ENCODE data around the gene DNAJC24.

The DNAJC24 gene

DNA sequence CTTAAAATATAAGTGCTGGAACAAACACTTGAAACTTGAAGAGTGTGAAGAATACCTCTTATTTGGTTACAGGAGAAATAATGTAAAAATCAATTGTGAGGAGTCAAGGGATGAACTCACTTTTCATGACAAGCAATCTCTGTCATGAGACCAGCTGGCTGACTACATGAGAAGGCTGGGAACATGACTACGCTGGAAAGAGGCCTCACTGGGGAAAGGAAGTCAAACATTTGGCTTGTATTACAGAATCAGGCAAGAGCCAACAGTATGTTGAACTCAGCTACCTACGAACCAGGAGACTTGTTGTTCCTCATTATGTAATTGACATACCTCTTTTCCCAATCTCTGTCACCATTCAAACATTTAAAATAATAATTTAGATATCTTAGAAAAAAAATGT lies 14.5 kb upstream of the DNAJC24 start:
- no peak for DNase-seq (ENCODE audit: low read depth, low spot score)
- H3K9me3 ChIP-seq (ENCODE audit: control insufficient read depth, insufficient read depth, low read length), result no peaks in the 10 kb centered on the region
- no CpG with 5 or more reads among the region's 2 CpGs for WGBS (ENCODE audit: insufficient coverage, insufficient read length)
- no peaks in the 10 kb centered on the region for H3K36me3 ChIP-seq (ENCODE audit: control insufficient read depth, insufficient read depth, low read length)
- H3K27me3 ChIP-seq (ENCODE audit: control insufficient read depth, insufficient read depth, low read length), result no peaks in the 10 kb centered on the region
- H3K27ac ChIP-seq (ENCODE audit: low read length), result no peak overlapping the region
- H3K4me3 ChIP-seq (ENCODE audit: low read length), result no peak overlapping the region
- no peaks in the 10 kb centered on the region for H3K4me1 ChIP-seq (ENCODE audit: control insufficient read depth, insufficient read depth, low read length)

- Histone ChIP-seq H3K27me3 (ENCODE audit: control insufficient read depth, insufficient read depth, low read length) (no peaks in the 10 kb centered on the region), H3K36me3 (ENCODE audit: control insufficient read depth, insufficient read depth, low read length) (no peaks in the 10 kb centered on the region), H3K4me1 (ENCODE audit: control insufficient read depth, insufficient read depth, low read length) (no peaks in the 10 kb centered on the region), H3K4me3 (ENCODE audit: low read length) (no peak overlapping the region), H3K27ac (ENCODE audit: low read length) (no peak overlapping the region), H3K9me3 (ENCODE audit: control insufficient read depth, insufficient read depth, low read length) (no peaks in the 10 kb centered on the region)
- DNase-seq (ENCODE audit: low read depth, low spot score), result no peak
- no CpG with 5 or more reads among the region's 5 CpGs for WGBS (ENCODE audit: insufficient coverage, insufficient read length)
Measured at GRCh38 chr11:31355817-31356216, 13.8 kb upstream of the DNAJC24 start.

GRCh38 chr11:31361743-31362142 lies 7.9 kb upstream of the DNAJC24 start:
- Histone ChIP-seq H3K36me3 (ENCODE audit: control insufficient read depth, insufficient read depth, low read length) (no peaks in the 10 kb centered on the region), H3K27me3 (ENCODE audit: control insufficient read depth, insufficient read depth, low read length) (no peaks in the 10 kb centered on the region), H3K27ac (ENCODE audit: low read length) (no peak overlapping the region), H3K4me3 (ENCODE audit: low read length) (no peak overlapping the region), H3K4me1 (ENCODE audit: control insufficient read depth, insufficient read depth, low read length) (no peaks in the 10 kb centered on the region), H3K9me3 (ENCODE audit: control insufficient read depth, insufficient read depth, low read length) (no peaks in the 10 kb centered on the region)
- no CpG with 5 or more reads among the region's 4 CpGs for WGBS (ENCODE audit: insufficient coverage, insufficient read length)
- DNase-seq (ENCODE audit: low read depth, low spot score), result no peak

DNA sequence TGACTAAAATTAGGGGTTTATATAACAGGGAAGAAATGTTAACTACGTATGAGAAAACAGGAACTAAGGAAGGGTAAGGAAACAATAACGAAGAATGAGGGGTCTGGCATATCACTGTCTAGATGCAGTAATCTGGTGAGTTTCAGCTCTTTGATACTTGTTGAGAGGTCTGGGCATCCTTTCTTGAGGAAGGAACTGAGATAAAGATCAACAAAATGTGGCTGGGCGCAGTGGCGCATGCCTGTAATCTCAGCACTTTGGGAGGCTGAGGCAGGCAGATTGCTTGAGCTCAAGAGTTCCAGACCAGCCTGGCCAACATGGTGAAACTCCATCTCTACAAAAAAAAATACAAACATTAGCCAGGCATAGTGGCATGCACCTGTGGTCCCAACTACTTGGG lies 2.9 kb upstream of the DNAJC24 start:
- H3K27me3 ChIP-seq (ENCODE audit: control insufficient read depth, insufficient read depth, low read length), result no peaks in the 10 kb centered on the region
- H3K4me1 ChIP-seq (ENCODE audit: control insufficient read depth, insufficient read depth, low read length), result no peaks in the 10 kb centered on the region
- DNase-seq (ENCODE audit: low read depth, low spot score), result no peak
- WGBS (ENCODE audit: insufficient coverage, insufficient read length), result no CpG with 5 or more reads among the region's 4 CpGs
- H3K4me3 ChIP-seq (ENCODE audit: low read length), result no peak overlapping the region
- no peaks in the 10 kb centered on the region for H3K36me3 ChIP-seq (ENCODE audit: control insufficient read depth, insufficient read depth, low read length)
- no peak overlapping the region for H3K27ac ChIP-seq (ENCODE audit: low read length)
- no peaks in the 10 kb centered on the region for H3K9me3 ChIP-seq (ENCODE audit: control insufficient read depth, insufficient read depth, low read length)

DNA sequence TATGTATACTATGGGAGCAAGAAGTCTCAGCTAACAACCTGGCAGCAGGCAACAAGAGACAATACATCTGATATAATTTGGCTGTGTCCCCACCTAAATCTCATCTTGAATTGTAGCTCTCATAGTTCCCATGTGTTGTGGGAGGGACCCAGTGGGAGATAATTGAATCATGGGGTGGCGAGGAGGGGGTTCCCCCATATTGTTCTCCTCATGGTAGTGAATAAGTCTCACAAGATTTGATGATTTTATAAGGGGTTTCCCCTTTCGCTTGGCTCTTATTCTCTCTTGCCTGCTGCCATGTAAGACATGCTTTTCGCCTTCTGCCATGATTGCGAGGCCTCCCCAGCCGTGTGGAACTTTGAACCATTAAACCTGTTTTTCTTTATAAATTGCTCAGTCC lies 6.2 kb downstream of the DNAJC24 start:
- Histone ChIP-seq H3K27ac (ENCODE audit: low read length) (no peak overlapping the region), H3K36me3 (ENCODE audit: control insufficient read depth, insufficient read depth, low read length) (no peaks in the 10 kb centered on the region), H3K9me3 (ENCODE audit: control insufficient read depth, insufficient read depth, low read length) (no peaks in the 10 kb centered on the region), H3K27me3 (ENCODE audit: control insufficient read depth, insufficient read depth, low read length) (no peaks in the 10 kb centered on the region), H3K4me3 (ENCODE audit: low read length) (no peak overlapping the region), H3K4me1 (ENCODE audit: control insufficient read depth, insufficient read depth, low read length) (no peaks in the 10 kb centered on the region)
- no CpG with 5 or more reads among the region's 5 CpGs for WGBS (ENCODE audit: insufficient coverage, insufficient read length)
- DNase-seq (ENCODE audit: low read depth, low spot score), result no peak

- no peak for DNase-seq (ENCODE audit: low read depth, low spot score)
- Histone ChIP-seq H3K27me3 (ENCODE audit: control insufficient read depth, insufficient read depth, low read length) (no peaks in the 10 kb centered on the region), H3K9me3 (ENCODE audit: control insufficient read depth, insufficient read depth, low read length) (no peaks in the 10 kb centered on the region), H3K27ac (ENCODE audit: low read length) (no peak overlapping the region), H3K4me1 (ENCODE audit: control insufficient read depth, insufficient read depth, low read length) (no peaks in the 10 kb centered on the region), H3K4me3 (ENCODE audit: low read length) (no peak overlapping the region), H3K36me3 (ENCODE audit: control insufficient read depth, insufficient read depth, low read length) (no peaks in the 10 kb centered on the region; the same call in 1 of the 2 replicates)
- no CpG with 5 or more reads among the region's 1 CpG for WGBS (ENCODE audit: insufficient coverage, insufficient read length)
Measured at GRCh38 chr11:31383116-31383515, 13.5 kb downstream of the DNAJC24 start.

DNA sequence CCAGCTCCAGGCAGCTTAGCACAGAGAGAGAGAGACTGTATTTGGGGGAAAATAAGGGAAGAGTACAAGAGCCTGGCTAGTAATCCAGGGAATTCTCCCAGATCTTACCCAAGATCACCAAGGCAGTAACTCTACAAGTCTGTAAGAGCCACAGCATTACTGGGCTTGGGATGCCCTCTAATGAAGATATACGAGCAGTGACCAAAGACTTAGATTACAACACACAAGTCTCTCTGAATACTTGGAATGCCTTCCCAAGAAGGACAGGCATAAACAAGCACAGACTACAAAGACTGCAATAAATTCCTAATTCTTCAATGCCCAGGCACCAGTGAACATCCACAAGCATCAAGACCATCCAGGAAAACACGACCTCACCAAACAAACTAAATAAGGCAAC lies 17.7 kb downstream of the DNAJC24 start:
- no peaks in the 10 kb centered on the region for H3K4me1 ChIP-seq (ENCODE audit: control insufficient read depth, insufficient read depth, low read length)
- no peaks in the 10 kb centered on the region; the same call in 1 of the 2 replicates for H3K36me3 ChIP-seq (ENCODE audit: control insufficient read depth, insufficient read depth, low read length)
- H3K27me3 ChIP-seq (ENCODE audit: control insufficient read depth, insufficient read depth, low read length), result no peaks in the 10 kb centered on the region
- no peak overlapping the region for H3K27ac ChIP-seq (ENCODE audit: low read length)
- H3K9me3 ChIP-seq (ENCODE audit: control insufficient read depth, insufficient read depth, low read length), result no peaks in the 10 kb centered on the region
- DNase-seq (ENCODE audit: low read depth, low spot score), result no peak
- no CpG with 5 or more reads among the region's 2 CpGs for WGBS (ENCODE audit: insufficient coverage, insufficient read length)
- no peak overlapping the region for H3K4me3 ChIP-seq (ENCODE audit: low read length)

- H3K4me3 ChIP-seq (ENCODE audit: low read length), result no peak overlapping the region
- no peaks in the 10 kb centered on the region for H3K9me3 ChIP-seq (ENCODE audit: control insufficient read depth, insufficient read depth, low read length)
- no peaks in the 10 kb centered on the region for H3K36me3 ChIP-seq (ENCODE audit: control insufficient read depth, insufficient read depth, low read length)
- no peak for DNase-seq (ENCODE audit: low read depth, low spot score)
- no peaks in the 10 kb centered on the region for H3K4me1 ChIP-seq (ENCODE audit: control insufficient read depth, insufficient read depth, low read length)
- H3K27me3 ChIP-seq (ENCODE audit: control insufficient read depth, insufficient read depth, low read length), result no peaks in the 10 kb centered on the region
- no peak overlapping the region for H3K27ac ChIP-seq (ENCODE audit: low read length)
- no CpG with 5 or more reads among the region's 5 CpGs for WGBS (ENCODE audit: insufficient coverage, insufficient read length)
Measured at GRCh38 chr11:31397239-31397834, 27.7 kb downstream of the DNAJC24 start.

- no peaks in the 10 kb centered on the region for H3K36me3 ChIP-seq (ENCODE audit: control insufficient read depth, insufficient read depth, low read length)
- H3K4me3 ChIP-seq (ENCODE audit: low read length), result no peak overlapping the region
- DNase-seq (ENCODE audit: low read depth, low spot score), result no peak
- H3K27me3 ChIP-seq (ENCODE audit: control insufficient read depth, insufficient read depth, low read length), result no peaks in the 10 kb centered on the region
- H3K27ac ChIP-seq (ENCODE audit: low read length), result no peak overlapping the region
- no peaks in the 10 kb centered on the region for H3K9me3 ChIP-seq (ENCODE audit: control insufficient read depth, insufficient read depth, low read length)
- H3K4me1 ChIP-seq (ENCODE audit: control insufficient read depth, insufficient read depth, low read length), result no peaks in the 10 kb centered on the region
Measured at GRCh38 chr11:31404614-31405013, 35.0 kb downstream of the DNAJC24 start.

GRCh38 chr11:31408201-31408600 lies 38.5 kb downstream of the DNAJC24 start:
- H3K36me3 ChIP-seq (ENCODE audit: control insufficient read depth, insufficient read depth, low read length), result no peaks in the 10 kb centered on the region
- DNase-seq (ENCODE audit: low read depth, low spot score), result no peak
- no peaks in the 10 kb centered on the region for H3K27me3 ChIP-seq (ENCODE audit: control insufficient read depth, insufficient read depth, low read length)
- no peaks in the 10 kb centered on the region for H3K4me1 ChIP-seq (ENCODE audit: control insufficient read depth, insufficient read depth, low read length)
- no peak overlapping the region for H3K4me3 ChIP-seq (ENCODE audit: low read length)
- H3K9me3 ChIP-seq (ENCODE audit: control insufficient read depth, insufficient read depth, low read length), result no peaks in the 10 kb centered on the region
- H3K27ac ChIP-seq (ENCODE audit: low read length), result no peak overlapping the region
- no CpG with 5 or more reads among the region's 2 CpGs for WGBS (ENCODE audit: insufficient coverage, insufficient read length)

GRCh38 chr11:31412946-31413345 lies 43.3 kb downstream of the DNAJC24 start:
- Histone ChIP-seq H3K4me3 (ENCODE audit: low read length) (no peak overlapping the region), H3K36me3 (ENCODE audit: control insufficient read depth, insufficient read depth, low read length) (no peaks in the 10 kb centered on the region), H3K27me3 (ENCODE audit: control insufficient read depth, insufficient read depth, low read length) (no peaks in the 10 kb centered on the region), H3K27ac (ENCODE audit: low read length) (no peak overlapping the region), H3K4me1 (ENCODE audit: control insufficient read depth, insufficient read depth, low read length) (no peaks in the 10 kb centered on the region), H3K9me3 (ENCODE audit: control insufficient read depth, insufficient read depth, low read length) (no peaks in the 10 kb centered on the region)
- DNase-seq (ENCODE audit: low read depth, low spot score), result no peak
- no CpG with 5 or more reads among the region's 2 CpGs for WGBS (ENCODE audit: insufficient coverage, insufficient read length)

All from iPS DF 6.9 (cell line).